Measurements from ENCODE around the gene COL5A2.

COL5A2 gene

GRCh38 chr2:189146553-189146952 is 33.0 kb downstream of the COL5A2 start:
- Mint-ChIP-seq H3K4me1 (ENCODE audit: low read depth) (peaks cover 5% of the 10 kb centered on the region), H3K27ac (no peak overlapping the region), H3K4me3 (no peak overlapping the region), H3K27me3 (no peaks in the 10 kb centered on the region), H3K9me3 (ENCODE audit: low read depth) (no peaks in the 10 kb centered on the region), H3K36me3 (no peaks in the 10 kb centered on the region)

- Mint-ChIP-seq H3K4me1 (ENCODE audit: low read depth) (peaks cover 5% of the 10 kb centered on the region), H3K27ac (no peak overlapping the region), H3K27me3 (no peaks in the 10 kb centered on the region), H3K9me3 (ENCODE audit: low read depth) (no peaks in the 10 kb centered on the region), H3K36me3 (no peaks in the 10 kb centered on the region), H3K4me3 (no peak overlapping the region)
Measured at GRCh38 chr2:189144700-189145211, 34.8 kb downstream of the COL5A2 start.

- no peaks in the 10 kb centered on the region for H3K9me3 Mint-ChIP-seq (ENCODE audit: low read depth)
- H3K4me3 Mint-ChIP-seq = no peak overlapping the region
- H3K27ac Mint-ChIP-seq = peak overlapping the region; percentile 58
- H3K36me3 Mint-ChIP-seq = peaks cover 2% of the 10 kb centered on the region
- no peaks in the 10 kb centered on the region for H3K27me3 Mint-ChIP-seq
- H3K4me1 Mint-ChIP-seq (ENCODE audit: low read depth) = peaks cover 5% of the 10 kb centered on the region
Measured at GRCh38 chr2:189143925-189144324, 35.6 kb downstream of the COL5A2 start.

DNA sequence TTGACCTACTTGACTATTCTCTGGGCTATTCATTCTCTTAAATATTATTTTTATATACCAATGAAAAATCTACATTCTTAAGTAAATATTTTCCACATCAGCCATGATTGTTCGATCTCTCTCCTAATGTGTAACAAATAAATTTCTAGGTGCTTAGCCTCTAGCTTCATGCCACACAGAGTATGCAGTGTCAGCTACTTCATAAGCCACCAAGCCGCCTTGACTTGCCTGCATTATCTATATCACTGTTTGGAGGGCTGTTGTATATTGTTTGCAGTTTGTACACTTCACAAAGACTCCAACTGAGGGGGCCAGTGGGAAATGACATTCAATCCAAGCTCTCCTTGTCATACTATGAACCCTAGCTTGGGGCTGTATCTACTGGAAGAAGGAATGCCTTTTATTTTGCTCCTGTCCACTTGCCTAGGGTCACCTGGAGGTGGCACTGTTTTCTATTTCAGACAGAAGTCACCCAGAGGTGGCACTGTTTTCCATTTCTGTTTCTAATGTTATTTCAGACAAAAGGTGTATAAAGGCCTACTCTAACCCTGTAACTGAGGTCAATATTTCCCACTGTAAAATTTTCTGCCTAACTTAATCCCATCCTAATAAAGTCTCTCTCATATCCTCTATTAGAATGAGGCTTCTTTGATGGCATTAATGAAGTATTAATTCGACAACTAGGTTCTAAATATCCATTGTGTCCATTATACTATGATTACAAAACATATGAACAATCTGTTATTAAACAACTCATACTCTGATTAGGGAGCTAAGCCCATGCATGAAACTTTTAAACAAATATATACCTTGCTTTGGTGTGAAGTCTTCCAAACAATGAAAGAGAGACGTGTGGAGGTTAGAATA is 36.4 kb downstream of the COL5A2 start:
- Mint-ChIP-seq H3K36me3 (peaks cover 2% of the 10 kb centered on the region), H3K4me1 (ENCODE audit: low read depth) (peaks cover 5% of the 10 kb centered on the region), H3K9me3 (ENCODE audit: low read depth) (no peaks in the 10 kb centered on the region), H3K4me3 (no peak overlapping the region), H3K27me3 (no peaks in the 10 kb centered on the region), H3K27ac (no peak overlapping the region)

GRCh38 chr2:189138800-189139199 is 40.8 kb downstream of the COL5A2 start:
- Mint-ChIP-seq H3K27ac (no peak overlapping the region), H3K36me3 (peaks cover 2% of the 10 kb centered on the region), H3K9me3 (ENCODE audit: low read depth) (no peaks in the 10 kb centered on the region), H3K27me3 (no peaks in the 10 kb centered on the region), H3K4me1 (ENCODE audit: low read depth) (peaks cover 1% of the 10 kb centered on the region), H3K4me3 (no peak overlapping the region)

- H3K4me3 Mint-ChIP-seq = no peak overlapping the region
- H3K4me1 Mint-ChIP-seq (ENCODE audit: low read depth) = no peaks in the 10 kb centered on the region
- H3K27ac Mint-ChIP-seq = no peak overlapping the region
- H3K36me3 Mint-ChIP-seq = peaks cover 5% of the 10 kb centered on the region
- no peaks in the 10 kb centered on the region for H3K9me3 Mint-ChIP-seq (ENCODE audit: low read depth)
- H3K27me3 Mint-ChIP-seq = peaks cover 4% of the 10 kb centered on the region
Measured at GRCh38 chr2:189137519-189137918, 42.0 kb downstream of the COL5A2 start.

- Mint-ChIP-seq H3K27ac (no peak overlapping the region), H3K9me3 (ENCODE audit: low read depth) (no peaks in the 10 kb centered on the region), H3K27me3 (peaks cover 5% of the 10 kb centered on the region), H3K36me3 (peaks cover 5% of the 10 kb centered on the region), H3K4me3 (no peak overlapping the region), H3K4me1 (ENCODE audit: low read depth) (no peaks in the 10 kb centered on the region)
Measured at GRCh38 chr2:189134485-189134884, 45.1 kb downstream of the COL5A2 start.

GRCh38 chr2:189131991-189132390 is 47.6 kb downstream of the COL5A2 start:
- peaks cover 5% of the 10 kb centered on the region for H3K27me3 Mint-ChIP-seq
- no peak overlapping the region for H3K27ac Mint-ChIP-seq
- no peaks in the 10 kb centered on the region for H3K4me1 Mint-ChIP-seq (ENCODE audit: low read depth)
- H3K4me3 Mint-ChIP-seq = no peak overlapping the region
- peaks cover 3% of the 10 kb centered on the region for H3K36me3 Mint-ChIP-seq
- no peaks in the 10 kb centered on the region for H3K9me3 Mint-ChIP-seq (ENCODE audit: low read depth)

- peaks cover 5% of the 10 kb centered on the region for H3K27me3 Mint-ChIP-seq
- H3K4me3 Mint-ChIP-seq = no peak overlapping the region
- peaks cover 3% of the 10 kb centered on the region for H3K36me3 Mint-ChIP-seq
- H3K9me3 Mint-ChIP-seq (ENCODE audit: low read depth) = no peaks in the 10 kb centered on the region
- H3K27ac Mint-ChIP-seq = no peak overlapping the region
- no peaks in the 10 kb centered on the region for H3K4me1 Mint-ChIP-seq (ENCODE audit: low read depth)
Measured at GRCh38 chr2:189129971-189130370, 49.6 kb downstream of the COL5A2 start.

DNA sequence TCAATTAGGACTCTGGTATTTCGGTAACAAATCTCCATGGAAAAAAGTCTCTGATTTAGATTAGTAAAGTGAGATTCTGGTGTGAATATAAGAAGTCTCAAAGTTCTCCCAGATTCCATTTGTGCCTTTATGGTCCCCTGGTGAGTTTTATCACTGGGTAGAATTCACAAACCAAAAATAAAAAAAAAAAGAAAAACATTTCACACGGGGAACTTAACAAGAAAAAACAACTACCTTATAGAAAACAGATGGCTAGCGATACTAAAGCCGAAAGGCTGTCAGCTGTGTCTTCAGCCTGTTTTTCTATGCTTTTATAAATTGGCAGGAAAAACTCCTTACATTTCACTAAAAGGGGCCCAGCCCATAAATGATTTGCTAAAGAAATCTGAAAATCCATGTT is 50.6 kb downstream of the COL5A2 start:
- peaks cover 3% of the 10 kb centered on the region for H3K36me3 Mint-ChIP-seq
- peaks cover 5% of the 10 kb centered on the region for H3K27me3 Mint-ChIP-seq
- no peak overlapping the region for H3K27ac Mint-ChIP-seq
- no peaks in the 10 kb centered on the region for H3K9me3 Mint-ChIP-seq (ENCODE audit: low read depth)
- H3K4me3 Mint-ChIP-seq = no peak overlapping the region
- no peaks in the 10 kb centered on the region for H3K4me1 Mint-ChIP-seq (ENCODE audit: low read depth)

DNA sequence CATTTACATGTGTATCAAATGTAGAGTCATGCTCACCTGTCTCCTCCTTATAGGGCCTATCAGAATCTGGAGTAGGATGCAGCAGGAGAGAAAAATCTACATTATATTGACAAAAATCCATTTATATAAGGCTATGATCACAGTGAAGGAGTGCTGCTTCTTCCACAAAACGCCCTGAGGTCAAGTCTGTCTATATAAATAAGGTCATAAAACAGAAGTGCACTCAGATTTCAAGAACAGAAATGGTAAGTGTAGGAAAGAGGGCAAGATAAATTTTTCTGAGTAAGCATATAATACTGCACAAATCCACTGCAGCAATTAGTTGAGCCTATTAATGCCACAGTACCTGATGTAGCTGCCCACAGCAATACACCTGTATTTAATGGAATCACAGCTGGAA is 51.8 kb downstream of the COL5A2 start:
- Mint-ChIP-seq H3K4me1 (ENCODE audit: low read depth) (no peaks in the 10 kb centered on the region), H3K36me3 (no peaks in the 10 kb centered on the region), H3K27ac (no peak overlapping the region), H3K27me3 (peaks cover 1% of the 10 kb centered on the region), H3K9me3 (ENCODE audit: low read depth) (no peaks in the 10 kb centered on the region), H3K4me3 (no peak overlapping the region)

DNA sequence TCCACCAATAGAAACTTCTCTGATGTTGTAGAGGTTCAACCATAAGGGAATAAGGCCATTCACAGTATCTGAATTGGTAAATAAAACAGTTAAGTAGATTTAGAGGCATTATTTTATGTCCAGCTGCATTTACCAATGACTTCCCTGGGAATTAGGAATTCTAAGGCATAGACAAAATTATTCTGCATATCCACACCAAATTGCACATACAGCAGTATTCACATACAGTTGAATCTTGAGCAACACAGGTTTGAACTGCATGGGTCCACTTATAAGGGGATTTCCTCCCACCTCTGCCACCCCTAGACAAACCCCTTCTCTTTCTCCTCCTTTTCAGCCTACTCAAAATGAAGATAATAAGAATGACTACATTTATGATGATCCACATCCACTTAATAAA is 54.4 kb downstream of the COL5A2 start:
- H3K36me3 Mint-ChIP-seq = no peaks in the 10 kb centered on the region
- no peaks in the 10 kb centered on the region for H3K27me3 Mint-ChIP-seq
- no peak overlapping the region for H3K4me3 Mint-ChIP-seq
- no peaks in the 10 kb centered on the region for H3K4me1 Mint-ChIP-seq (ENCODE audit: low read depth)
- no peak overlapping the region for H3K27ac Mint-ChIP-seq
- no peaks in the 10 kb centered on the region for H3K9me3 Mint-ChIP-seq (ENCODE audit: low read depth)

GRCh38 chr2:189124175-189124574 is 55.4 kb downstream of the COL5A2 start:
- H3K27ac Mint-ChIP-seq = no peak overlapping the region
- H3K36me3 Mint-ChIP-seq = no peaks in the 10 kb centered on the region
- H3K4me1 Mint-ChIP-seq (ENCODE audit: low read depth) = no peaks in the 10 kb centered on the region
- no peak overlapping the region for H3K4me3 Mint-ChIP-seq
- H3K9me3 Mint-ChIP-seq (ENCODE audit: low read depth) = no peaks in the 10 kb centered on the region
- H3K27me3 Mint-ChIP-seq = no peaks in the 10 kb centered on the region

DNA sequence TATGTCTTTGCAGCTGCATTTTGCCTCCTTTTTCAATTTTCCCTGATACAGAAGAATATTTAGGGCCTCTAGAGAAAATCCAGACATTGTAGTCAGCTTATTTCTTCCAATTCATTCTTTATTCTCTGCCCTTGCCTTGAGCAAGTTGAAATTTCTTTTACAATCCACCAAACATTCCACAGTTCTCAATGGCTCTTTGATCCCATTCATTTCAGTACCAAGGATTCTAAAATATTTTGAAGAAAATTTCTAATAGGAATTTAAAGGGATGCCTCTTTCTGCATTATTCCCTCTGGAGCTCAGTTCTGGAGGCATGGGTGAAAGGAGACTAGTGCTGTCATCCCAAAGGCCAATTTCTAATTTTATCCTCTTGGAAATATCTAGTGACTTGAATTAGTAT is 61.2 kb downstream of the COL5A2 start:
- H3K9me3 Mint-ChIP-seq (ENCODE audit: low read depth) = no peaks in the 10 kb centered on the region
- no peak overlapping the region for H3K4me3 Mint-ChIP-seq
- no peaks in the 10 kb centered on the region for H3K36me3 Mint-ChIP-seq
- H3K27me3 Mint-ChIP-seq = no peaks in the 10 kb centered on the region
- H3K27ac Mint-ChIP-seq = no peak overlapping the region
- peaks cover 13% of the 10 kb centered on the region for H3K4me1 Mint-ChIP-seq (ENCODE audit: low read depth)

GRCh38 chr2:189116979-189117378 is 62.6 kb downstream of the COL5A2 start:
- Mint-ChIP-seq H3K27ac (peak overlapping the region; percentile 89), H3K36me3 (no peaks in the 10 kb centered on the region), H3K4me1 (ENCODE audit: low read depth) (peaks cover 13% of the 10 kb centered on the region), H3K9me3 (ENCODE audit: low read depth) (no peaks in the 10 kb centered on the region), H3K4me3 (no peak overlapping the region), H3K27me3 (no peaks in the 10 kb centered on the region)

DNA sequence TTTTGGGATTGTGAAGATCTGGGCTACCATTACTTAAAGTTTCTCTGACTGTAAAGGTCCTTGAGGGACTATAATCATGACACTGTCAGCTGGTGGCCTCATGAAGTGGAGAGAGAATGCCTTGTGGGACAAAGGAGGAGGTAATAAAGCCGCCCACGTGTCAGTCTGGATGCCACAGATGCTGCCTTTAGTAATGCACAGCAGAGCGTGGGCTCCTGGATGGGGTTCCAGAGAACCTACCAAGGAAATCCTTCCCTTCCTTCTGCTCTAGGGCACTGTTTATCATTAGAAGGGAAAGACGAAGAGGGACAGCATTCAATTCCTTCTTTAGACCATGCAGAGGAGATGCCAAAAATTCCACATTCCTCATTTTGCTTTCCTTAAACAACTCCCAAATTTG is 63.5 kb downstream of the COL5A2 start:
- Mint-ChIP-seq H3K9me3 (ENCODE audit: low read depth) (no peaks in the 10 kb centered on the region), H3K4me3 (no peak overlapping the region), H3K4me1 (ENCODE audit: low read depth) (peaks cover 13% of the 10 kb centered on the region), H3K36me3 (no peaks in the 10 kb centered on the region), H3K27me3 (no peaks in the 10 kb centered on the region), H3K27ac (peak overlapping the region; percentile 89)

Data from activated naive CD8-positive, alpha-beta T cell (primary cell).